GM19372 (cell line): ENCODE results near the gene CISTR.
"Not testable (repeated sequence)": the region's sequence is repeated elsewhere in the genome, so short reads cannot be mapped to it uniquely, and the experiment has no call there.

Source experiments
- ATAC-seq: cut with Tn5 transposase; IDR thresholded peaks from one replicate; pipeline ENCODE4 v1.9.1; 2021; ENCODE audit warnings: mild to moderate bottlenecking, low read depth, moderate library complexity; ENCODE audit not compliant: unreplicated experiment

The CISTR gene

GRCh38 chr12:53725824-53726223, 26.0 kb downstream of the CISTR start:
- no peak for ATAC-seq

- no peak for ATAC-seq
Measured at GRCh38 chr12:53722450-53723041, 29.2 kb downstream of the CISTR start.

- ATAC-seq = no peak
Measured at GRCh38 chr12:53720946-53721345, 30.8 kb downstream of the CISTR start.

GRCh38 chr12:53719649-53720048, 32.1 kb downstream of the CISTR start:
- ATAC-seq = no peak

- ATAC-seq = not testable (repeated sequence)
Measured at GRCh38 chr12:53718567-53718966, 33.2 kb downstream of the CISTR start.

- ATAC-seq = no peak
Measured at GRCh38 chr12:53717319-53717718, 34.5 kb downstream of the CISTR start.

- no peak for ATAC-seq
Measured at GRCh38 chr12:53714004-53714403, 37.8 kb downstream of the CISTR start.

GRCh38 chr12:53713516-53713915, 38.3 kb downstream of the CISTR start:
- ATAC-seq = no peak

GRCh38 chr12:53712059-53712643, 39.6 kb downstream of the CISTR start:
- no peak for ATAC-seq

GRCh38 chr12:53710091-53710490, 41.7 kb downstream of the CISTR start:
- ATAC-seq = no peak

- no peak for ATAC-seq
Measured at GRCh38 chr12:53709671-53710070, 42.1 kb downstream of the CISTR start.

GRCh38 chr12:53706080-53706479, 45.7 kb downstream of the CISTR start:
- no peak for ATAC-seq

- ATAC-seq = no peak
Measured at GRCh38 chr12:53703756-53704155, 48.0 kb downstream of the CISTR start.

GRCh38 chr12:53701518-53702264, 50.1 kb downstream of the CISTR start:
- ATAC-seq = no peak

GRCh38 chr12:53700567-53700966, 51.2 kb downstream of the CISTR start:
- ATAC-seq = no peak

- ATAC-seq = no peak
Measured at GRCh38 chr12:53699678-53700025, 52.1 kb downstream of the CISTR start.

GRCh38 chr12:53698948-53699677, 52.7 kb downstream of the CISTR start:
- no peak for ATAC-seq

GRCh38 chr12:53696655-53697331, 55.0 kb downstream of the CISTR start:
- ATAC-seq = no peak
